B cell (primary cell): ENCODE results near the gene TKFC. TPM values are rescaled to one million over a fixed set of nuclear protein-coding genes. Genes with fewer than 3 reads are reported as not detected.

ENCODE experiments used
- ATAC-seq: fragments of 200-7000 bp; cut with Tn5 transposase; one replicate; pipeline ENCODE4 v1.10.0; 2021; ENCODE audit warnings: low read depth, mild to moderate bottlenecking, moderate number of reproducible peaks, moderate library complexity
- CTCF ChIA-PET: fragments of 350-600 bp; sonication (Branson Sonifier 250); formaldehyde crosslinking; loops from one replicate; lab custom pipeline; 2021; ENCODE audit warnings: antibody characterized with exemption, inconsistent platforms; lab: Charles Lee
- POLR2A ChIA-PET: fragments of 350-600 bp; sonication (Branson Sonifier 250); formaldehyde crosslinking; loops from one replicate; lab custom pipeline; 2021; ENCODE audit warnings: antibody characterized with exemption; lab: Charles Lee
- DNase-seq: peaks from one replicate; pipeline ENCODE4 v3.0.0; 2013
- H2AFZ ChIP-seq: 2 replicates; pipeline ENCODE4 v1.6.1; 2012; ENCODE audit warnings: mild to moderate bottlenecking, low read depth, low read length; ENCODE audit not compliant: insufficient read depth, poor library complexity, severe bottlenecking
- H3K27ac ChIP-seq, 2 donors: 1 replicate in 1 of 2; 2 replicates in 1 of 2; pipeline ENCODE4 v1.5.1; 2012 to 2013; ENCODE audit warnings: low read length in 2 of 2, mild to moderate bottlenecking in 2 of 2, moderate library complexity in 1 of 2
- H3K27me3 ChIP-seq, 4 experiments: fragments of 200-600 bp in 1 of 4; sonication (generic) in 1 of 4; replicated peaks in 1 of 4; 1 replicate in 2 of 4; 2 replicates in 2 of 4; pipeline versions ENCODE4 v1.6.1 to v1.7.0; 2013 to 2016; ENCODE audit warnings: low read length in 3 of 4, mild to moderate bottlenecking in 2 of 4, mixed read lengths in 1 of 4, moderate library complexity in 1 of 4; ENCODE audit not compliant: insufficient read depth in 4 of 4, control insufficient read depth in 3 of 4; ENCODE audit errors: control extremely low read depth in 1 of 4
- H3K36me3 ChIP-seq, 2 experiments: replicated peaks in 1 of 2; 1 replicate in 1 of 2; 2 replicates in 1 of 2; pipeline versions ENCODE4 v1.6.1 to v1.7.1; 2013; ENCODE audit warnings: low read length in 1 of 2; ENCODE audit not compliant: insufficient read depth in 2 of 2, control insufficient read depth in 1 of 2; ENCODE audit errors: control extremely low read depth in 1 of 2, extremely low read depth in 1 of 2
- H3K4me1 ChIP-seq, 2 donors: fragments of 200-600 bp in 1 of 2; sonication (generic) in 1 of 2; 1 replicate in 1 of 2; 2 replicates in 1 of 2; pipeline versions ENCODE4 v1.5.1 to v1.6.1; 2013 to 2017; ENCODE audit warnings: low read length in 2 of 2; ENCODE audit not compliant: control insufficient read depth in 2 of 2, insufficient read depth in 2 of 2
- H3K4me2 ChIP-seq: replicated peaks from 2 replicates; pipeline ENCODE3; 2012; ENCODE audit warnings: mild to moderate bottlenecking, low read depth, low read length; ENCODE audit not compliant: poor library complexity, severe bottlenecking
- H3K4me3 ChIP-seq, 5 experiments: fragments of 200-600 bp in 1 of 5; sonication (generic) in 1 of 5; 1 replicate in 3 of 5; 2 replicates in 2 of 5; pipeline versions ENCODE4 v1.5.1 to v1.7.0; 2011 to 2016; ENCODE audit warnings: low read length in 4 of 5, mild to moderate bottlenecking in 4 of 5, low read depth in 2 of 5, control low read depth in 1 of 5, moderate library complexity in 1 of 5; ENCODE audit not compliant: insufficient read depth in 1 of 5; ENCODE audit errors: control extremely low read depth in 1 of 5, extremely low read depth in 1 of 5
- H3K79me2 ChIP-seq: fragments of 200-600 bp; sonication (generic); one replicate; pipeline ENCODE4 v1.6.0; 2016; ENCODE audit warnings: low read length; ENCODE audit not compliant: control insufficient read depth, insufficient read depth
- H3K9ac ChIP-seq: fragments of 200-600 bp; sonication (generic); 2 replicates; pipeline ENCODE4 v1.6.1; 2017; ENCODE audit warnings: mild to moderate bottlenecking, low read length, moderate library complexity
- H3K9me3 ChIP-seq, 3 donors: one replicate each; pipeline versions ENCODE4 v1.6.1 to v1.7.1; 2013; ENCODE audit warnings: low read length in 2 of 3; ENCODE audit not compliant: control insufficient read depth in 2 of 3, insufficient read depth in 1 of 3; ENCODE audit errors: control extremely low read depth in 1 of 3
- H4K20me1 ChIP-seq: 2 replicates; pipeline ENCODE4 v1.6.0; 2012; ENCODE audit warnings: mild to moderate bottlenecking, low read length; ENCODE audit not compliant: insufficient read depth, control insufficient read depth, poor library complexity, severe bottlenecking
- H3K27ac Mint-ChIP-seq: one replicate; pipeline ENCODE4 v1.8.0; 2021; ENCODE audit warnings: mixed read lengths
- H3K27me3 Mint-ChIP-seq: one replicate; pipeline ENCODE4 v1.8.0; 2021; ENCODE audit warnings: mixed read lengths
- H3K4me1 Mint-ChIP-seq: one replicate; pipeline ENCODE4 v1.8.0; 2021; ENCODE audit warnings: mixed read lengths
- H3K4me3 Mint-ChIP-seq: one replicate; pipeline ENCODE4 v1.8.0; 2021; ENCODE audit warnings: mixed read lengths
- H3K9me3 Mint-ChIP-seq: one replicate; pipeline ENCODE4 v1.8.0; 2022; ENCODE audit warnings: mixed read lengths; ENCODE audit not compliant: insufficient read depth
- CTCF ChIP-seq: fragments of 200-600 bp; IDR thresholded peaks from one replicate; pipeline ENCODE4 v1.8.0; 2022; ENCODE audit warnings: antibody characterized with exemption, mild to moderate bottlenecking
- EZH2 ChIP-seq: IDR thresholded peaks from 2 replicates; pipeline ENCODE4 v1.6.1; 2012; ENCODE audit warnings: borderline replicate concordance, low read depth, mild to moderate bottlenecking, moderate library complexity, low read length; ENCODE audit not compliant: insufficient read depth, poor library complexity, severe bottlenecking
- WGBS: methylation state at CpG from one replicate; pipeline ENCODE4 v1.1.5; 2013; ENCODE audit warnings: missing lambda C conversion rate; ENCODE audit not compliant: insufficient coverage; 5-methylcytosine and 5-hydroxymethylcytosine counted together
- intact Hi-C: fragments of 100-400 bp; cut with micrococcal nuclease; formaldehyde crosslinking; loops from one replicate; pipeline ENCODE4 v1.10.0; 2022
- polyA plus RNA-seq: library from polyadenylated mRNA; depleted of rRNA; stranded (reverse); fragments of >200 nt; gene quantifications from 2 replicates; pipeline ENCODE4 v1.2.3, GENCODE V29; 2012
- total RNA-seq, 2 donors: library from RNA; stranded (reverse); fragments of 120-200 nt in 1 of 2; gene quantifications; 1 replicate in 1 of 2; 2 replicates in 1 of 2; pipeline versions ENCODE4 v1.2.3 to v1.2.4, GENCODE V29; 2013 to 2022

The TKFC gene
- total and polyA plus RNA-seq, 2 donors (not counting 1 experiment from before 2014, with no cell fraction given): 82.3 to 86.3 TPM

DNA sequence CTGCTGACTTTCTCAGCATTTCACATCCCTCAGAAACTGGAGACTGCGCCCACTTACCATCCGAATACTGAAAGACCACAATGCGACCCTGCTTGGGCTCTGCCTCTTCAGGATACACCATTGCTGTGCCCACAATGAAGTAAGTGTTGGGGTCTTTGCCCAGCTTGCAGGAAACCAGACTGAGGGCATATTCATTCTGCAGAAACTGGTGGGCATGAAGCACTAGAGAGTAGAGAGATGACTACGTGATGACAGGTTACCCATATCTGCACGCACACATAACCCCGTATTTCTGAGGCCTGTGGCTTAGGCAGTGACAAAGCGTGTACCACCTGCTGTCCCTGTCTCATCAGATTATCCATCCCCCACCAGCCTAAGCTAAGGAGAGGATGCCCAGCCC lies 23.3 kb upstream of the TKFC start:
- H3K27ac Mint-ChIP-seq: no peak overlapping the region

GRCh38 chr11:61310749-61311148 lies 22.3 kb upstream of the TKFC start:
- Histone ChIP-seq H3K9me3 (no peaks in the 10 kb centered on the region), H3K4me1 (no peaks in the 10 kb centered on the region), H4K20me1 (peaks cover 4% of the 10 kb centered on the region), H2AFZ (no peak overlapping the region), H3K9ac (no peak overlapping the region), H3K4me3 (no peak overlapping the region), H3K79me2 (no peaks in the 10 kb centered on the region), H3K27ac (no peak overlapping the region), H3K4me2 (no peak overlapping the region), H3K36me3 (peaks cover 8 to 97% of the 10 kb centered on the region in 2 experiments), H3K27me3 (no peaks in the 10 kb centered on the region)
- 97% methylated on average over 4 of the region's 8 CpGs for WGBS
- DNase-seq: no peak
- CTCF ChIA-PET: interaction anchor here (0.8 kb wide), 1 partner anchor 17 kb away, joined by 3 read pairs; no protein-coding TSS in a partner anchor
- Mint-ChIP-seq H3K27ac (no peak overlapping the region), H3K4me1 (no peaks in the 10 kb centered on the region), H3K27me3 (no peaks in the 10 kb centered on the region), H3K9me3 (no peaks in the 10 kb centered on the region), H3K4me3 (no peak overlapping the region)
- POLR2A ChIA-PET: no interaction called here
- no peak for TF ChIP-seq EZH2
- TF ChIP-seq CTCF: no peak
- intact Hi-C loops: no loop called here
- no peak for ATAC-seq

More for the DNA sequence above, 23.3 kb upstream of the TKFC start:
- no peak overlapping the region for H3K4me2 ChIP-seq
- no peaks in the 10 kb centered on the region for H3K9me3 Mint-ChIP-seq
- 94% methylated on average over 7 of the region's 7 CpGs for WGBS
- H3K4me3 Mint-ChIP-seq: no peak overlapping the region
- H2AFZ ChIP-seq: no peak overlapping the region
- TF ChIP-seq CTCF (no peak), EZH2 (no peak)
- ATAC-seq: no peak
- POLR2A ChIA-PET: no interaction called here
- no peaks in the 10 kb centered on the region for H3K79me2 ChIP-seq
- no peak overlapping the region for H3K4me3 ChIP-seq
- no peaks in the 10 kb centered on the region for H3K9me3 ChIP-seq
- H3K27ac ChIP-seq: no peak overlapping the region
- CTCF ChIA-PET: interaction anchor here (1.2 kb wide), 1 partner anchor 17 kb away, joined by 3 read pairs; no protein-coding TSS in a partner anchor
- no peak for DNase-seq
- H3K4me1 ChIP-seq: no peaks in the 10 kb centered on the region
- no peaks in the 10 kb centered on the region for H3K27me3 Mint-ChIP-seq
- intact Hi-C loops: no loop called here
- H4K20me1 ChIP-seq: peaks cover 4% of the 10 kb centered on the region
- H3K4me1 Mint-ChIP-seq: no peaks in the 10 kb centered on the region
- no peak overlapping the region for H3K9ac ChIP-seq
- no peaks in the 10 kb centered on the region for H3K27me3 ChIP-seq
- peaks cover 6 to 96% of the 10 kb centered on the region in 2 experiments for H3K36me3 ChIP-seq
